Measurements from ENCODE around the gene LRRC28.

DNA sequence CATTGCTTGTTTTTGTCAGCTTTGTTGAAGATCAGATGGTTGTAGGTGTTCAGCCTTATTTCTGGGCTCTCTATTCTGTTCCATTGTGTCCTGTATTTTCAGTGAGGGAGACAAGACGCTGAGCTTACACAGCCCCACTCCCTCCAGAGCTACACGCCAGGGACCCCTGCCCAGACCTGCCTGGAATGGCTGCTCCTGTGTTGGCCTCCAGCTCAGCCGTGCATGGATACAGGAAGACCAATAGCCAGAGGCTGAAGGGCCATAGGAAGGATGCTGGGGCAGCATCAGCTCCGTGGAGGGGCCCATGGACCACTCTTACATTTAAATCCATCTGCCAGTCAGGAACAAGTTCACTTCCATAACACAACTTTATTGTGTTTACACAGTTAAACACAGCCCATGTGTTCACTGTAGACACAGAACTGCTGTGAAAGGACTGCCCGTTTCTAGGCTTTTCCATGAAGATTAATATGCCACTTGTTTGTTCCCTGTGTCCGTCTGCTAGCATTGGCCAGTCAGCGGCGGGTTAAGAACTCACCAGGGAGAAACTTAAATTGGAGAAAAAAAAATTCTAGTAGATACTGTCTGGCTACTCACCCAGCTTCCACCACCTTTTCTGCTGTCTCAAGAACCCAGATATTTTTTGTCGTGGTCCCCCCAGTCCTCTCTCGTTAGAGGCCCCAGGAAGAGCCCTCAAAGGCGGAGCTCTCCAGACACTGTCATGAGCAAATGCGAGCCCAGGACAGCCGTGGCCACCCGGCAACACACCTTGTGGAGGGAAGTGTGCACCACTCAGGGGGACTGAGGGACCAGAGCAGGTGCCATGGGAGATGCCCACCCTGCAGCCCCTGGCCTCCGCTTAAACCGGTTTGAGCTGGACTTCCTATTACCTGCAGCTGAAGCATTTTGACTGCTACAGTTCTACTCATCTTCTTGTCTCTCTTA lies 172.2 kb downstream of the LRRC28 start:
- TF ChIP-seq RAD21 (IDR thresholded peaks at IDR 0.05; ENCODE audit: low read length) (no peak), CTCF (conservative IDR thresholded peaks at IDR 0.05; ENCODE audit: low read depth, low read length) (no peak), RCOR1 (IDR thresholded peaks at IDR 0.05; ENCODE audit: insufficient replicate concordance, low read length) (no peak), POLR2A (IDR thresholded peaks at IDR 0.05; ENCODE audit: low read depth, low read length) (no peak), RFX5 (IDR thresholded peaks at IDR 0.05; ENCODE audit: low read depth, low read length) (no peak), ELK1 (IDR thresholded peaks at IDR 0.05; ENCODE audit: borderline replicate concordance, low read depth, low read length) (no peak), MAFK (IDR thresholded peaks at IDR 0.05; ENCODE audit: low read depth, low read length) (no peak), FOS (IDR thresholded peaks at IDR 0.05; ENCODE audit: low read depth, low read length) (no peak), BHLHE40 (IDR thresholded peaks at IDR 0.05; ENCODE audit: low read depth, low read length) (no peak)
- TF ChIP-seq, protein P1, sequence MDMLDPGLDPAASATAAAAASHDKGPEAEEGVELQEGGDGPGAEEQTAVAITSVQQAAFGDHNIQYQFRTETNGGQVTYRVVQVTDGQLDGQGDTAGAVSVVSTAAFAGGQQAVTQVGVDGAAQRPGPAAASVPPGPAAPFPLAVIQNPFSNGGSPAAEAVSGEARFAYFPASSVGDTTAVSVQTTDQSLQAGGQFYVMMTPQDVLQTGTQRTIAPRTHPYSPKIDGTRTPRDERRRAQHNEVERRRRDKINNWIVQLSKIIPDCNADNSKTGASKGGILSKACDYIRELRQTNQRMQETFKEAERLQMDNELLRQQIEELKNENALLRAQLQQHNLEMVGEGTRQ (IDR thresholded peaks at IDR 0.05; ENCODE audit: low read depth, low read length) = no peak
